SK-N-SH treated with all-trans-retinoic acid at 6 μM for 48 hours (cell line): ENCODE measurements around the gene BECN2.

Experiments
- ATAC-seq: fragments of 200-7000 bp; cut with Tn5 transposase; 3 replicates; pipeline ENCODE4 v1.9.1; 2020; ENCODE audit warnings: mild to moderate bottlenecking, moderate library complexity
- BACH2 ChIP-seq: fragments of 250-450 bp; sonication (Bioruptor Pico); IDR thresholded peaks from 2 replicates; pipeline ENCODE4 v1.9.0; 2021; ENCODE audit warnings: mild to moderate bottlenecking, borderline replicate concordance
- CREB5 ChIP-seq: fragments of 250-450 bp; sonication (Bioruptor Pico); IDR thresholded peaks from 2 replicates; pipeline ENCODE4 v1.5.1; 2020; ENCODE audit warnings: low read depth, mild to moderate bottlenecking, moderate library complexity
- CSDC2 ChIP-seq: fragments of 250-450 bp; sonication (Bioruptor Pico); IDR thresholded peaks from 2 replicates; pipeline ENCODE4 v1.5.0; 2020; ENCODE audit warnings: mild to moderate bottlenecking, moderate library complexity
- GLIS3 ChIP-seq: fragments of 250-450 bp; sonication (Bioruptor Pico); IDR thresholded peaks from 2 replicates; pipeline ENCODE4 v1.5.0; 2020; ENCODE audit warnings: mild to moderate bottlenecking, moderate library complexity
- ISL1 ChIP-seq: fragments of 250-450 bp; sonication (Bioruptor Pico); IDR thresholded peaks from 2 replicates; pipeline ENCODE4 v2.1.2; 2022; ENCODE audit warnings: mild to moderate bottlenecking, moderate library complexity
- PPARA ChIP-seq: fragments of 250-450 bp; sonication (Bioruptor Pico); IDR thresholded peaks from 2 replicates; pipeline ENCODE4 v1.5.0; 2020; ENCODE audit warnings: mild to moderate bottlenecking, borderline replicate concordance
- SNAI2 ChIP-seq: fragments of 250-450 bp; sonication (Bioruptor Pico); IDR thresholded peaks from 2 replicates; pipeline ENCODE4 v1.5.0; 2020; ENCODE audit warnings: mild to moderate bottlenecking, moderate library complexity
- TOX ChIP-seq: fragments of 250-450 bp; sonication (Bioruptor Pico); IDR thresholded peaks from 2 replicates; pipeline ENCODE4 v1.8.0; 2021; ENCODE audit warnings: mild to moderate bottlenecking, moderate library complexity, borderline replicate concordance
- TSHZ2 ChIP-seq: fragments of 250-450 bp; sonication (Bioruptor Pico); IDR thresholded peaks from 2 replicates; pipeline ENCODE4 v1.5.0; 2020; ENCODE audit warnings: mild to moderate bottlenecking, moderate library complexity
- ZC3H10 ChIP-seq: fragments of 250-450 bp; sonication (Bioruptor Pico); IDR thresholded peaks from 2 replicates; pipeline ENCODE4 v1.5.1; 2021; ENCODE audit warnings: mild to moderate bottlenecking, moderate library complexity
- TF ChIP-seq, protein P1 (sequence below): fragments of 250-450 bp; sonication (Bioruptor Pico); IDR thresholded peaks from 2 replicates; pipeline ENCODE4 v1.8.0; 2021; ENCODE audit warnings: low read depth, mild to moderate bottlenecking, moderate library complexity, borderline replicate concordance
- TF ChIP-seq, protein P2 (sequence below): fragments of 250-450 bp; sonication (Bioruptor Pico); IDR thresholded peaks from 2 replicates; pipeline ENCODE4 v1.8.0; 2020; ENCODE audit warnings: mild to moderate bottlenecking, moderate library complexity, borderline replicate concordance

The BECN2 gene

DNA sequence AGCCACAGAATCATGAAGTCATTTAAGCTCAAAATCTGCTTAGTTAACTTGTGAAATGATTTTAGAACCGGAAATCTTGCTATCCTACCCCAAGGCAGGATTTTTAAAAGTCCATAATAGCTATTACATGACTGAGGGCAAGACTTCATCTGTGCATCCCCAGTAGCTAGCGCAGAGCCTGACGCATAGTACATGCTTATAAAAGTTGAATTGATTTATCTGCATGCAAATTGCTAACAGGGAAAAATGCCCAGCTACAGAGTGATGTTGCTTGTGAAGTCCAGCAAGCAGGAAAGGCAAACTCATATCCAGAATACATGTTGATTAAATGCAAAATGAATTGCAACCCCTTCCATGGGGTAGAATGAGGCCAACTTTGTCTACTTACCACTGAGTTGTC, 49.4 kb downstream of the BECN2 start:
- ATAC-seq = no peak
- TF ChIP-seq TSHZ2 (CRISPR knock-in tag) (no peak), PPARA (CRISPR knock-in tag) (no peak), ZC3H10 (CRISPR knock-in tag) (no peak), CREB5 (CRISPR knock-in tag) (no peak), CSDC2 (no peak), SNAI2 (CRISPR knock-in tag) (no peak), ISL1 (CRISPR knock-in tag) (no peak), BACH2 (CRISPR knock-in tag) (no peak), TOX (CRISPR knock-in tag) (no peak), GLIS3 (CRISPR knock-in tag) (no peak)
- TF ChIP-seq, protein P1, sequence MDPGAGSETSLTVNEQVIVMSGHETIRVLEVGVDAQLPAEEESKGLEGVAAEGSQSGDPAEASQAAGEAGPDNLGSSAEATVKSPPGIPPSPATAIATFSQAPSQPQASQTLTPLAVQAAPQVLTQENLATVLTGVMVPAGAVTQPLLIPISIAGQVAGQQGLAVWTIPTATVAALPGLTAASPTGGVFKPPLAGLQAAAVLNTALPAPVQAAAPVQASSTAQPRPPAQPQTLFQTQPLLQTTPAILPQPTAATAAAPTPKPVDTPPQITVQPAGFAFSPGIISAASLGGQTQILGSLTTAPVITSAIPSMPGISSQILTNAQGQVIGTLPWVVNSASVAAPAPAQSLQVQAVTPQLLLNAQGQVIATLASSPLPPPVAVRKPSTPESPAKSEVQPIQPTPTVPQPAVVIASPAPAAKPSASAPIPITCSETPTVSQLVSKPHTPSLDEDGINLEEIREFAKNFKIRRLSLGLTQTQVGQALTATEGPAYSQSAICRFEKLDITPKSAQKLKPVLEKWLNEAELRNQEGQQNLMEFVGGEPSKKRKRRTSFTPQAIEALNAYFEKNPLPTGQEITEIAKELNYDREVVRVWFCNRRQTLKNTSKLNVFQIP (CRISPR knock-in tag) = no peak
- TF ChIP-seq, protein P2, sequence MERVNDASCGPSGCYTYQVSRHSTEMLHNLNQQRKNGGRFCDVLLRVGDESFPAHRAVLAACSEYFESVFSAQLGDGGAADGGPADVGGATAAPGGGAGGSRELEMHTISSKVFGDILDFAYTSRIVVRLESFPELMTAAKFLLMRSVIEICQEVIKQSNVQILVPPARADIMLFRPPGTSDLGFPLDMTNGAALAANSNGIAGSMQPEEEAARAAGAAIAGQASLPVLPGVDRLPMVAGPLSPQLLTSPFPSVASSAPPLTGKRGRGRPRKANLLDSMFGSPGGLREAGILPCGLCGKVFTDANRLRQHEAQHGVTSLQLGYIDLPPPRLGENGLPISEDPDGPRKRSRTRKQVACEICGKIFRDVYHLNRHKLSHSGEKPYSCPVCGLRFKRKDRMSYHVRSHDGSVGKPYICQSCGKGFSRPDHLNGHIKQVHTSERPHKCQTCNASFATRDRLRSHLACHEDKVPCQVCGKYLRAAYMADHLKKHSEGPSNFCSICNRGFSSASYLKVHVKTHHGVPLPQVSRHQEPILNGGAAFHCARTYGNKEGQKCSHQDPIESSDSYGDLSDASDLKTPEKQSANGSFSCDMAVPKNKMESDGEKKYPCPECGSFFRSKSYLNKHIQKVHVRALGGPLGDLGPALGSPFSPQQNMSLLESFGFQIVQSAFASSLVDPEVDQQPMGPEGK (CRISPR knock-in tag) = no peak
